LNCaP clone FGC (cell line): ENCODE results near the gene LEF1.
"Not testable (repeated sequence)": the region's sequence is repeated elsewhere in the genome, so short reads cannot be mapped to it uniquely, and the experiment has no call there.

Source experiments
- DNase-seq: peaks from one replicate; pipeline ENCODE4 v3.0.0-alpha.2; 2011; ENCODE audit warnings: low read depth
- H3K4me3 ChIP-seq: 2 replicates; pipeline ENCODE4 v1.5.1; 2011; ENCODE audit warnings: mild to moderate bottlenecking, low read depth, low read length, control low read depth
- TF ChIP-seq, protein P1 (sequence below): IDR thresholded peaks from 2 replicates; pipeline ENCODE4 v1.5.1; 2012; ENCODE audit warnings: mild to moderate bottlenecking; ENCODE audit not compliant: control insufficient read depth, insufficient read depth; ENCODE audit errors: extremely low read depth

The LEF1 gene

DNA sequence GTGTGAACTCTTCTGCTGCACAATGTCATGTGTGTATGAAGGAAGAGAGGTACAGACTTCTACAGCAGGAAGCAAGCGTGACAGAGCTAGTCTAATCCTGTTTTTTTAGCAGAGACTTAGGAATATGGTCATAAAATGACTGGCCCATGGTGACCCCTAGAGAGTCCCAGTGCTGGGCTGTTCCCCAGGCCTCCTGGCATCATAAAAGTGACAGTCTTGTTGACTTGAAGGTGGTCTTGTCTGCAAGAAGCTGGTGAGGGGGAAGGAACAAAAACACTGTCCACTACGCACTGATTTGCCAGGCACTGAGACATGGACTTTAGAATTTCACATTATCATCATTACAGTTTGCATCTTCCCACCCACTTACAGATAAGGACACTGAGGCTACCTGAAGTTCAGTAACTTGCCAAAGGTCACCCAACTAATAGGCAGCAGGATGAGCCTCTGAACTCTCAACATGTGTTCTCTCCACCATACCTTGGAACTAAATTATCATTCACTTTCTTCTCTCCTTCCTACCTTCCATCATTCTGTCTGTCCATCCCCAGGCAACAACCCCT, 116.1 kb downstream of the LEF1 start:
- no peak overlapping the region for H3K4me3 ChIP-seq
- TF ChIP-seq, protein P1, sequence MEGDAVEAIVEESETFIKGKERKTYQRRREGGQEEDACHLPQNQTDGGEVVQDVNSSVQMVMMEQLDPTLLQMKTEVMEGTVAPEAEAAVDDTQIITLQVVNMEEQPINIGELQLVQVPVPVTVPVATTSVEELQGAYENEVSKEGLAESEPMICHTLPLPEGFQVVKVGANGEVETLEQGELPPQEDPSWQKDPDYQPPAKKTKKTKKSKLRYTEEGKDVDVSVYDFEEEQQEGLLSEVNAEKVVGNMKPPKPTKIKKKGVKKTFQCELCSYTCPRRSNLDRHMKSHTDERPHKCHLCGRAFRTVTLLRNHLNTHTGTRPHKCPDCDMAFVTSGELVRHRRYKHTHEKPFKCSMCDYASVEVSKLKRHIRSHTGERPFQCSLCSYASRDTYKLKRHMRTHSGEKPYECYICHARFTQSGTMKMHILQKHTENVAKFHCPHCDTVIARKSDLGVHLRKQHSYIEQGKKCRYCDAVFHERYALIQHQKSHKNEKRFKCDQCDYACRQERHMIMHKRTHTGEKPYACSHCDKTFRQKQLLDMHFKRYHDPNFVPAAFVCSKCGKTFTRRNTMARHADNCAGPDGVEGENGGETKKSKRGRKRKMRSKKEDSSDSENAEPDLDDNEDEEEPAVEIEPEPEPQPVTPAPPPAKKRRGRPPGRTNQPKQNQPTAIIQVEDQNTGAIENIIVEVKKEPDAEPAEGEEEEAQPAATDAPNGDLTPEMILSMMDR: no peak
- no peak for DNase-seq

DNA sequence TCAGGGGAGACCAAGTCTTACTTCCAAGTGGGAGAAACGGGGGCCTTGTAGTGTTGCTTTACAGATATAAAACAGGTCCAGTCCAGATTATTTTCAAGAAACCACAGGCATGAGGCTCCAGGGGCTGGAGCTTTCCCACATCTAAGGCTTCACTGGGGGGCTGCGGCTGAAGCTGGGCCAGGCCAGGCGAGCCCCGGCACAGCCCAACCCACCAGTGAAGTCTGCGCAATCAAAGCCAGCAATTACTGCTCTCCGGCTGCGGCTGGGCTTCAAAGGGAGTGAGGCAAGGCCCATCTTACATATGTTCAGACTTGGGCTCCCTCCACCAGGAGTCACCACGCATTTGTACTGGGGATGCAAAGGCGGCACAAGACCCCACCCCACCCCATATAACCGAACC, 117.4 kb downstream of the LEF1 start:
- TF ChIP-seq, protein P1: no peak
- H3K4me3 ChIP-seq: no peak overlapping the region
- DNase-seq: no peak

DNA sequence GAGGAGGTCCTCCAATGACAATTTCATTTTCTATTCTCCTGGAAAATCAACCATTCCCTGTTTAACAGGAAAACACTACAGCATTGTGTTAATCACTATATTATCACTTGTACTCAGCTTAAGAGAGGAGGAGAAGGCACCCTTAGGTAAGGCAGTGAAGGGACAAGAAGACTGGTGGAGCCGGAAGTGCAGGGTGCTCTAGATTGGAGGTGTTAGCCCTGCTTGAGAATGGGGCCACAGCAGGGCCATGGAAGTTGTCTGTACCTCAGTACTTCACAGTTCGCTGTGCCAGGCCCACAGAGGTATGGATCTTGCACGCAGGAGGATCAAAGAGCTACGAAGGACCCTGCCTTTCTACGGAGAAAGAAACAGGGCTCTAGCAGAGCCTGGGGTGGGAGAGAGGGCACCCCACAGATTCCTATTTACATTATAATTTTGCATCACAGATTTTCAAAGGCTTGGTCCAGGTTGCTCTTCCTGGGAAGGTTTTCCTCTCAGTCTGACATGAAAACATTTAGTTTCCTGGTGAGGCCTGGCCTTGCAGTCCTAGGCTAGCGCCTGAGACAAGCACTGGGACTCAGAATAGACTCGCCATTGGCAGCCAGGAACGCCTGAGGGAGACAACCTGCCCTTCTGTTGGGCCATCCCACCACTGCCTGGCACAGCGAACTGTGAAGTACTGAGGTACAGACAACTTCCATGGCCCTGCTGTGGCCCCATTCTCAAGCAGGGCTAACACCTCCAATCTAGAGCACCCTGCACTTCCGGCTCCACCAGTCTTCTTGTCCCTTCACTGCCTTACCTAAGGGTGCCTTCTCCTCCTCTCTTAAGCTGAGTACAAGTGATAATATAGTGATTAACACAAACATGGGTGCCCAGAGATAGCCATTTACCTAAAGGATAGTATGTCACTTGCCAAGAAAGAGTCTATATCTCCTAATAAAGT, 118.3 kb downstream of the LEF1 start:
- H3K4me3 ChIP-seq, DNase-seq: not testable (repeated sequence)

DNA sequence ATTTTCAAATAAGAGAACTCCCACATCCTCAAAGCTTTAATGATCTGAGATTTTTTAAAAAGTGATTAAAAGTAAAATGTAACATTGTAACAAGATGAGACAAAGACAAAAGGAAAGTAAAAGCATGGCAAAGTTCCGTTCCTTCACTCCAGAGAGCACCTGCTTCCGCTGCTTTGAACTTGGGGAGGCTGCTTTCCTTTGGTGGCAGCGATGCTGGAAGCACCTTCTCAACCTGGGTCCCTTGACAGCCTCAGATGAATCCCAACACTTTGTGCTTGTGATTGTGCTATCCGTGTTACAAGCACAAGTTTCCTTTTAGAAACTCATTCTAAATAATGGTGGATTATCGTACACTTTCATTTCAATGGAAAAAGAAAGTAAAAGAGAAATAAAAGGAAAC, 119.3 kb downstream of the LEF1 start:
- no peak overlapping the region for H3K4me3 ChIP-seq
- TF ChIP-seq, protein P1: no peak
- DNase-seq: no peak

DNA sequence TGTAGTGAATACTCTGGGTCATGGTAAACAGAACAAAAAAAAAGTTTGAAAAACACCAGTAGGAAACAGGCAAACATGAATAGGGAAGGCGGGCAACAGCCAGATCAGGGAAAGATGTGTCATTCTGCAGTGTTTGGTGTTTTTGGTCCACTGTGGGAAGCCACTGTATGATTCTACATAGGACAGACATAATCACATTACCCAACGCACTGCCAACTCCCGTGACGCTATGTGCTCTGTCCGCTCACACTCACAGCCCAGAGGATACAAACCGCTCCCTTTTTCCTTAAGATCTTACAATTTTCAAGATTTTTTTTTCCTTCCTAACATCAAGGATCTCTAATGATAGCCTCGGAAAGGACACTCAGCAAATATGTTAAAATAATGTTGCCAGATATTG, 119.7 kb downstream of the LEF1 start:
- TF ChIP-seq, protein P1: no peak
- H3K4me3 ChIP-seq: no peak overlapping the region
- DNase-seq: no peak

DNA sequence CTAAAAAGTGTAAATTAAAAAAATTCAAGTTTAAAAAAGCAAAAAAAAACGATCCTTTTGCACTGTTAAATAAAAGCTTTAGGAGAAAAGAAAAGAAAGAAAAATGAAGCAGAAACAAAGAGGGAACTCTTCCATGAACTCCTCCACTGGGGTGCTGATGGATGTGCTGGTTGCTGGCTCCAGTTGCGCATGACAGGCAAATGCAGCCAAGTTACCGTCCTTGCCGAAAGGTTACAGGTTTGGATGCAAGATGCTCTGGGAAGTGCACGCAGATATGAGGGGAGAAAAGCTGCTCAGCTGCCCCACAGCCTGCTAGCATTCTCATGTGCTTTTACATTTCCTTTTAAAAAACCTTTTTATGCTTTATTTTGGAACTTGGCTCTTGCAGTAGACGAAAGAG, 120.6 kb downstream of the LEF1 start:
- TF ChIP-seq, protein P1: no peak
- no peak overlapping the region for H3K4me3 ChIP-seq
- no peak for DNase-seq

DNA sequence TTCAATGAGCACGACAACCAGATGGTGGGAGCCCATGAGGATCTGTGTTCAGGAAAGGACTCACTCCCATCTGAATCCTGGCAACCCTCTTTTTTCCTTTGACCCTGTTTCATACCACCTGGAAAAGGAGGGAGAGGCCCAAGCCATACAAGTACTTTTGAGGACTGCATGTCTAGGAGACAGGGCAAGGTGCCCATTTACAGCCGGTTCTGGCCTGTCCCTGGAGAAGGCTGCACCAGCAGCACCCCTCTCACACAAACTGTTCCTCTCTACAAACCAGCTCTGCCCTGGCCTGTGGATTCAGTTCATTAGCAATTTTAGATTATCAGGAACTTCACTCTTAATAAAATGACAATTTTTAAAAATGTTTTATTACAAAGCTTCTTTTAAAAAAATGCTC, 121.5 kb downstream of the LEF1 start:
- no peak for DNase-seq
- H3K4me3 ChIP-seq: no peak overlapping the region
- TF ChIP-seq, protein P1: no peak
